NCI-H1092 (cell line): Measurements from ENCODE around the gene TNNT3.

Source experiments
- DNase-seq: peaks from one replicate; lab custom pipeline; 2025; lab: John Stamatoyannopoulos, UW

Gene TNNT3

DNA sequence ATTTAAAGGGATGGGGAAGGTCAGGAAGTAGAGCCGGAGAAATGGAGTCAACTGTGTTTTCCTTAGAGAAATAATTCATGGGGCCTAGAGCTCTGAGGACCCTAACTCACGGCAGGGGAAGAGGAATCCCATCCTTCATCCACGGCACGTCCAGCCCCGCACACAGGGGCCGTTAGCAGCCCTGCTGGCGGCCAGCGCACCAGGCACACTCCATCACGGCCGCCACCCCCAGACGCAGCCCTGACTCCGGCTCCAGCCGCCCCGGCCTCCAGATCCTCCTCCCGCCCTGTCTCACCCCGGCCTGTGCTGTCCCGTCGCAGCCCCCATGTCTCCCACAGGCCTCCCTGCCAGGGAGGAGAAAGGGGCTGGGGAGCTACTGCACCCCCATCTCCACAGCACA, 38.9 kb downstream of the TNNT3 start:
- no peak for DNase-seq

DNA sequence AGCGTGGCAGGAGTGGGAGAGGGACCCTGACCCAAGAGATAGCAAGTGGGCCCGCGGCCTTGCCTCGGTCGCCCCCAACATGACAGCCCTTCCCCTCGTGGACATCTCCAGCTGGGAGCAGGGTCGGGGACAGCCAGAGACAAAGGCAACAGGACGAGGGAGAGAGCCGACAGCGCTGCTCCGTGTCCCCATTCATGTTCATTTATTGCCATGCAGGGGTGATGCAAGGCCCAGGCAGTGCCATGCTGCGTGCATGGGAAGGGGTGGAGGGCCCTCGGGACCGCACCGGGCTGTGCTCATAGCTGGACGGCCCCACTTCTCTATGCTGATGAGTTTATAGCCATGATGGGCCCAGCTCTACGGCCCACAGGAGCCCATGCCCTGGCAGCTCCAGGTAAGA, 40.3 kb downstream of the TNNT3 start:
- DNase-seq, result no peak

GRCh38 chr11:1963864-1964263, 44.4 kb downstream of the TNNT3 start:
- no peak for DNase-seq

DNA sequence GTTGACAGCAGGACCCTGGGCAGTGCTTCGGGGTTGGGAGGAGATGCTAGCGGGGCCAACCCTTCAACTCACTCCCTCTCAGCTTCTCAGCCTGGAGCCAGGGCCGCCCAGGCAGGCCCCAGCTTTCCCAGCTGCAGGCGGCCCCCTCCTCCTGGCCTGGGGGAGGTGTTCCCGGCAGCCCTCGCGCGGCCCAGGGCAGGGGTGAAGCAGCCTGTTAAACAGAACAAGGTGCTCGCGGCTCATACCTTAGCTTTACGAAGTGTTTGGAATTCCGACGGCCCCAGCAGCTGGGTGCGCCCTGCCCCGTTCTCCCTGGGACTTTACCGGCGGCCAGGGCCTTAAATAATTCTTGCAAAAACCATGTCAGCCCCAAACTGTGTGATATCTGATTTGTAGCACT, 44.8 kb downstream of the TNNT3 start:
- no peak for DNase-seq

GRCh38 chr11:1964955-1965354, 45.5 kb downstream of the TNNT3 start:
- no peak for DNase-seq

GRCh38 chr11:1966531-1966930, 47.0 kb downstream of the TNNT3 start:
- no peak for DNase-seq

GRCh38 chr11:1967641-1968225, 48.2 kb downstream of the TNNT3 start:
- DNase-seq, result no peak

DNA sequence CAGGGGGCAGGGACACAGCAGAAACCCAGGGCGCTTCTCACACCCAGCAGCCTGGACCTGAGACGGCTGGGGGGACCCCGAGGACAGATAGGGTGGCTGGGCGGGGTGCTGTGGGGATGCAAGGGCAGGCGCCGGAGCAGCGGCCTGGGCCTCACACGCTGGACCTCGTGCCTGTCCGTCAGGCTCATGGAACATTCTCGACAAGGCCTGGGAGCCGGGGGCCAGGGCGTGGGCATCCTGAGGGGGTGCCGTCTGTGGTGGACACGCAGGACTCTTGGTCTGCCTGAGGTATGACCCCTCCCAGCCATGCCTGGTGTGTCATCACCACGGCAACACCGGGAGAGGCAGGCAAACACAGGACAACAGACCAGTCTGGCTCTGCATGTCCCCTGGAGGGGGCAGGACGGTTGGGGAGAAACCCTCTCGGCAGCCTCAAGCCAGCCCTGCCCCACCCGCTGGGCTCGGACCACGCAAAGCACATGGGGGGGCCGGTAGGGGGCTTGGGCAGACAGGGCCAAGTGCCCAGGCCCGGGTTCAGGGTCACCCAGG, 49.0 kb downstream of the TNNT3 start:
- no peak for DNase-seq

DNA sequence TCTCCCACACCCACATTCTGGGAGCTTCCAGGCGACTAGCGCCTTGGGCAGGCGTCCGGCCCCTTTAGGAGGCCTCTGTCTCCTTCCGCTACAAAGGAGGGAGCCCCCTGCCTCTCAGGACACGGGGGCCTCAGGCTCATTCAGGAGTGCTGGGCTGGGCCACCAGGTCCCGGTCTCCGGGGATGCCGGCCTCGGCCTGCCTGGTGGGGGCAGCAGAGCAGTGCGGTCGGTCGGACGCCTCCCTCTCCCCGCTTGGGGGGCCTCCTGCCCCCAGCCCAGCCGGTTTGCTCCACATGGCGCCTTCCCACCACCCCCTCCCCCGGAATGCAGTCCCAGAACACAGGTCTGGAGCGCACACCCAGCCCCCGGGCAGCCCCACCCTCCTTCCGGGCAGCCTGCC, 49.5 kb downstream of the TNNT3 start:
- no peak for DNase-seq

DNA sequence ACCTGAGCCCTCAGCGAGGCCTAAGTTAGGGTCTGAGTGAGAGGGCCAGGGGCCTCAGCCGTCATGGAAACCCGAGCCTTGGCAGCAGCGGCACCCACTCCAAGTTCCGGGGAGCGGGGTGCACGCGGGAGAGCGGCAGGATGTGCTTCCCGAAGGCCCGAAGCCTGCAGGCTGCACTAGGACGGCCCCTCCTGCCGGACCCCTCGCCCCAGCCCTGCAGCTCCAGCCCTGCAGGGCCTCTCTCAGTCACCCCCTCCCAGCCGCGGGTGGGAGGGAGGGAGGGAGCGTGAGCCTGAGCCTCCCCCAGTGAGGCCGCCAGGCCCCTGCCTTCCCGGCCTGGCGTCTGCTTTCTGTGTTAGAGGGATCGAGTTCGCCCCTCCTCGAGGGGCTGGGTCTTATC, 50.3 kb downstream of the TNNT3 start:
- no peak for DNase-seq

- no peak for DNase-seq
Observed at GRCh38 chr11:1970956-1971355, 51.5 kb downstream of the TNNT3 start.

DNA sequence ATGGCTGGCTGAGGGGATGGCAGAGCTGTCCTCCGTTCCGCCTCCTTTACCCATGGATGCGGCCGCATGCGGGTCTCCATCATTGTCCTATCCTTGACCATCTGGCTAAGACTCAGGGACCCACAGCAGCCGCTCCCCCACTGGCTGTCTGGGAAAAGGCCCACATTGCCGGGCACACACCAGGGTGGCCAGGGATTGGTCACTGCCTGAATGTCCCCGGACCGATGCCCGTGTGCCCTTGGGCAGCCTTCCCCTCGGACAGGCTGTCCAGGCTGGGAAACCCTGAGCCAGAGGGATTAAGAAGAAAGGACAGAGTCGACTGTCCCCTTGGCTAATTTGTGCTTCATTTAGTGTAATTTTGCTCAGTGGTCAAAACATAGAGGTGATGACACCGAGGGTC, 55.7 kb downstream of the TNNT3 start:
- DNase-seq, result no peak

GRCh38 chr11:1978720-1979473, 59.4 kb downstream of the TNNT3 start:
- DNase-seq, result no peak

DNA sequence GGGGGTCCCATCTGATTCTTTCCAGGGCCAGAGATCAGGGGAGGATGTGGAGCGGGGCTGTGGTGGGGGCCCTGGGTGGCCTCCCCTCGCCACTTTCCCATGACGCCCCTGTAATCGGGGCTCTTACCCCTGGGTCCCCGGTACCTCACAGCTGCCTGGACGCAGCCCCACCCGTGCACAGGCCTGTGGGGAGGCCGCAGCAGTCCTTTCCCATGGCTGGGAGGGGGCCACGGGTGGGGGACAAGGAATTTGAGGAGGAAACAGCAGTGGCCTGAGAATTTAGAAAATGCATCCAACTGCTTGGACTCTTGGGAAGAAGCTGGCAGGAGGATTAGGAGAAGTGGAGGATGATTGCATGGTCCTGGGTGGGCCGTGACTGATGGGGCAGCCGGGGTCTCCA, 60.1 kb downstream of the TNNT3 start:
- DNase-seq, result no peak

DNA sequence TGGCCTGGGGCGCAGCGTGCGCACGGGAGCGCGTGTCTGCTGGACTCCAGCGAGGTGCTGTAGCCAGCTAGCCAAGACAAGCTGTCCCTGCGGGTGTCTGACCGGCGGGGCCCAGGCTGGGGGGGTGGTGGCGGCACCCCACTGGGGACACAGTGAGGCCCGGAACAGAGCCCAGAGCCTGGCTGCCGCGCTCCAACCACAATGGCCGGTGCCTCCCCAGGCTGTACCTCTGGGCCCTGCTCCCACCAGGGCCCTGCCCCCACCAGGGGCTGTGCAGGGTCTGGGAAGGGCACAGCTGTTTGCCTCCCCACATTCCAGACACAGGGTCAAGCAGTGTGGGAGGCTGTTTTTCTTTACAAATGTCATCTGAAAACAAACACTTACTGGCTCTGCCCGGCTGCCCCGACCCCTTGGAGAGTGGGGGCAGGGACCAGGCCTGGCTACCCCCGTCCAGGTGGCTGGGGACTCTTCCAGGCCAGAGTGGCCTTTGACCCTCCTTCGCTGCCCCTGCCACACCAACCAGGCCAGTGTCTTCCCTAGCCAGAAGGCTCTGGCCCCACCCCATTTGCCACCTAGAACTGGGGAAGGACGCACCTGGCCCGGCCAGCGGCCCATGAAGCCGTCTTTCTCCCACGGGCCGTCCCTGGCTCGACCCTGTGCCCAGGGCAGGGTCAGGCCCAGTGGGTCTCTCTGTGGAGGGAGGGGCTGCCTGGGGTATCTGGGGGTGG, 63.5 kb downstream of the TNNT3 start:
- DNase-seq, result no peak

DNA sequence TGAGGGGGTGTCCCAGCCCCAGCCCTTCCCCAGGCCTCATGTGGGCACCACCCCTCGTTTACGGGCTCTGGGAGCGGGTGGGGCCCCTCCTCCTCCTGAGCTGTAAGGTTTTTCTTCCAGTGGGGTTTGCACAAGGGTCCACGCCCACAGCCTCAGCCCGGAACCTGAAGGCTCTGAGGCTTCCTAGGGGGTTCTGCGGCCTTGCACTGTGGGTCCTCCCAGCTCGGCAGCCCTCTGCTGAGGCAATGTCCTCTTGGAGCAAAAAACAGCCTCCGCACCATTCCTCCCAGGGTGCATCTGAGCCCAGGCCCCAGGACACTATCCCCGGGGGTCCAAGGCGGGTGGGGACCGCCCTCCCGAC, 64.1 kb downstream of the TNNT3 start:
- DNase-seq, result no peak

GRCh38 chr11:1987024-1987423, 67.5 kb downstream of the TNNT3 start:
- DNase-seq, result no peak

DNA sequence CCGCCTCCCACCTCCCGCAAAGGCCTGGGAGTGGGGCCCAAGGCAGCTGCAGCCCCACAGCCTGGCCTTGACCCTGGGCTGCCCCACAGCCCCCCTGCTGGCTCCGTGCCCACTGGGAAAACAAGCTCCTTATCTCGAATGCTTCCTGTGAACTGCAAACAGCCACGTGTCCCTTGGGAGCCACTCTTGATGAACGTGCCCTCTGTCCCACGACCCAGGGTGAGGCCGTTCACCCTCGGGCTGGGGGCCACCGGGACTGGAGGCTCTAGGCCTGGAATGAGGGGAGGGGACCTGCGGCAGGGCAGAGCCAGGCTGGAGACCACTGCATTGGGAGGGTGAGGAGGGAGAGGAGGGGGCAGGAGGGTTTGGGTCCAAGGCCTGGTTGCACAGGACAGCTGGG, 68.7 kb downstream of the TNNT3 start:
- DNase-seq, result no peak
